Measurements from ENCODE around the gene NRAP. TPM values are rescaled to one million over a fixed set of nuclear protein-coding genes. Genes with fewer than 3 reads are reported as not detected.

The NRAP gene
- polyA plus RNA-seq, 1 donor (not counting 4 experiments of a cell fraction or from before 2014, with no cell fraction given) = not detected

DNA sequence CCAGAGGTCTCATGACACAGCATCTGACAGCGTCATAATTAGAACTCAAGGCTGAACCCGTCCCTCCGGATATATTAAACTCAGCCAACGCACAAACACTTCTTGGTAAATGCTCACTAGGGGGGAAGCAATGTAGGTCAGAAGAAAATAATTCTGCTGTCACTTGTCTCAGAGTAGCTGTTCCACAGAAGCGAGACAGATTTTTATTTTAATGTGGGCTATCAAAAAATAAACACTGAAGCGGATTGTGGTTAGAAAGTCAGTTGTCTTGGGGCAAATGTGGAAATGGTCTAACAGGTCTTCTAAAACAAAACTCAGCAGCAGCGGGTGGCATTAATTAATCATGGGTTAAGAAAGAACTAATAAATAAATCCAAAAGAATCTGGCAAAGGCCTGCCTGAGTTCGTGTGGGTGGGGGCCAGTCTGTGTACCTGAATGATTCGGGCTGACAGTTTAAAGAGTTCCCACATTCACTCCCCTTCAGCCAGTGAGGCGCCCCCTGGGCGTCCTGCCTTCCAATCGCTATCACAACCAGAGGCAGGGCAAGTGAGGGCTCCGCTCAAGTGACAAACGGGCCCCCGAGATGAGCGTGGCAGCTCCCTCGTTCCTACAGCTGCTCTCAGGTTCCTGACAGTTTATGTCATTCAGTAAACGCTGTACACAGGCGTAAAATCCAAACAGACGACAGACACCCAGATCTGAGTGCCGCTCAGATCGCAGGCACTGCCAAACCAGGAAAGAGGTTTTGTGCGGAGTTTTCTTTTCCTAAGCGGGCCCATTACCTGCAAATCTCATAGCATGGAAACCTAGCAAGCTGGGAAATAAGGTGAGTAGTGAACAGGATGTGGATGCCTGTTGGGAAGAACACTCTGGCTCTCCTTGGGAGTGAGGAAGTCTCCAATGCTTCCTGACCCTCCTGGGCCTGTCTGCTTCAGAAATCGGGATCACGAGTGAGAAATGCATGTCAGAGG, 52.9 kb downstream of the NRAP start:
- Histone ChIP-seq H3K4me2 (ENCODE audit: control insufficient read depth, extremely low read depth, insufficient read depth, low read depth, low read length) (peak overlapping the region; percentile 23), H3K9me1 (ENCODE audit: control insufficient read depth, extremely low read depth, insufficient read depth, low read length) (no peaks in the 10 kb centered on the region), H3K27me3 (ENCODE audit: control insufficient read depth, extremely low read depth, insufficient read depth, low read length) (no peaks in the 10 kb centered on the region), H3K36me3 (ENCODE audit: control insufficient read depth in 2 of 2, extremely low read depth in 1 of 2, insufficient read depth in 2 of 2, low read length in 2 of 2) (no peaks in the 10 kb centered on the region), H3K9me3 (ENCODE audit: control insufficient read depth, low read depth, low read length) (no peaks in the 10 kb centered on the region), H2AFZ (ENCODE audit: control insufficient read depth, low read length) (peak overlapping the region; percentile 24), H3K4me1 (ENCODE audit: control insufficient read depth, extremely low read depth, insufficient read depth, low read length) (no peaks in the 10 kb centered on the region), H3K27ac (ENCODE audit: control insufficient read depth, insufficient read depth, low read length) (no peak overlapping the region), H3K79me2 (ENCODE audit: control insufficient read depth, insufficient read depth, low read length) (no peaks in the 10 kb centered on the region), H3K4me3 (ENCODE audit: control insufficient read depth in 2 of 3, extremely low read depth in 1 of 3, insufficient read depth in 2 of 3, low read depth in 1 of 3, low read length in 3 of 3) (no peak overlapping the region), H4K20me1 (ENCODE audit: control insufficient read depth, extremely low read depth, insufficient read depth, low read length) (no peaks in the 10 kb centered on the region), H3K9ac (ENCODE audit: control insufficient read depth, extremely low read depth, insufficient read depth, low read length) (no peak overlapping the region)
- no peak for DNase-seq (ENCODE audit: low read depth, low spot score)
- FAIRE-seq = no peak
- TF ChIP-seq, protein P1, sequence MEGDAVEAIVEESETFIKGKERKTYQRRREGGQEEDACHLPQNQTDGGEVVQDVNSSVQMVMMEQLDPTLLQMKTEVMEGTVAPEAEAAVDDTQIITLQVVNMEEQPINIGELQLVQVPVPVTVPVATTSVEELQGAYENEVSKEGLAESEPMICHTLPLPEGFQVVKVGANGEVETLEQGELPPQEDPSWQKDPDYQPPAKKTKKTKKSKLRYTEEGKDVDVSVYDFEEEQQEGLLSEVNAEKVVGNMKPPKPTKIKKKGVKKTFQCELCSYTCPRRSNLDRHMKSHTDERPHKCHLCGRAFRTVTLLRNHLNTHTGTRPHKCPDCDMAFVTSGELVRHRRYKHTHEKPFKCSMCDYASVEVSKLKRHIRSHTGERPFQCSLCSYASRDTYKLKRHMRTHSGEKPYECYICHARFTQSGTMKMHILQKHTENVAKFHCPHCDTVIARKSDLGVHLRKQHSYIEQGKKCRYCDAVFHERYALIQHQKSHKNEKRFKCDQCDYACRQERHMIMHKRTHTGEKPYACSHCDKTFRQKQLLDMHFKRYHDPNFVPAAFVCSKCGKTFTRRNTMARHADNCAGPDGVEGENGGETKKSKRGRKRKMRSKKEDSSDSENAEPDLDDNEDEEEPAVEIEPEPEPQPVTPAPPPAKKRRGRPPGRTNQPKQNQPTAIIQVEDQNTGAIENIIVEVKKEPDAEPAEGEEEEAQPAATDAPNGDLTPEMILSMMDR (optimal IDR thresholded peaks at IDR 0.05 in 1 of 3, IDR thresholded peaks at IDR 0.05 in 1 of 3, conservative IDR thresholded peaks at IDR 0.05 in 1 of 3; ENCODE audit: extremely low read depth in 1 of 3, insufficient read depth in 2 of 3, low read length in 3 of 3) = no peak
- no peak for TF ChIP-seq EZH2 (IDR thresholded peaks at IDR 0.05; ENCODE audit: low read length)
- dilution Hi-C loops (cut with MboI; ENCODE audit: extremely low pct_ligation_motif_present, low sequenced_read_pairs) = no loop called here

DNA sequence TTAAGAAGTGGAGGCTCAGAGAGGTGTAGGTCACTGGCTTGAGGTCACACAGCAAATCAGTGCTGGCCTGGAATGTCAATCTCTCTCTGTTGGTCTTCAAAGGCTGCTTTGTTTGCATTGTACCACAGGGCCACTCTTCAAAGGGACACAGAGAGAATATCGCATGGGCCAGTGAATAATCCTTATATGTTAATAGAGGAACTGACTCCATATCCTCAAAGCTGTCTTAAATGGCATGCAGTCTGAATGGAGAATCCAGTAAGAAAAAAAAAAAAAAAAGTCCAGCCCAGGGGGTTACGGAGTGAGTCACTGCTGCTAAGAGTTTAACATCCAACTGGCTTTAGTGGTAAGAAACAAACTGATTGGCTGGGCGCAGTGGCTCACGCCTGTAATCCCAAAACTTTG, 54.1 kb downstream of the NRAP start:
- Histone ChIP-seq H4K20me1 (ENCODE audit: control insufficient read depth, extremely low read depth, insufficient read depth, low read length) (no peaks in the 10 kb centered on the region), H3K9ac (ENCODE audit: control insufficient read depth, extremely low read depth, insufficient read depth, low read length) (no peak overlapping the region), H3K9me1 (ENCODE audit: control insufficient read depth, extremely low read depth, insufficient read depth, low read length) (no peaks in the 10 kb centered on the region), H3K36me3 (ENCODE audit: control insufficient read depth in 2 of 2, extremely low read depth in 1 of 2, insufficient read depth in 2 of 2, low read length in 2 of 2) (no peaks in the 10 kb centered on the region), H3K4me3 (ENCODE audit: control insufficient read depth in 2 of 3, extremely low read depth in 1 of 3, insufficient read depth in 2 of 3, low read depth in 1 of 3, low read length in 3 of 3) (no peak overlapping the region), H3K27me3 (ENCODE audit: control insufficient read depth, extremely low read depth, insufficient read depth, low read length) (no peaks in the 10 kb centered on the region), H3K27ac (ENCODE audit: control insufficient read depth, insufficient read depth, low read length) (no peak overlapping the region), H3K4me2 (ENCODE audit: control insufficient read depth, extremely low read depth, insufficient read depth, low read depth, low read length) (no peak overlapping the region), H3K4me1 (ENCODE audit: control insufficient read depth, extremely low read depth, insufficient read depth, low read length) (no peaks in the 10 kb centered on the region), H3K9me3 (ENCODE audit: control insufficient read depth, low read depth, low read length) (no peaks in the 10 kb centered on the region), H2AFZ (ENCODE audit: control insufficient read depth, low read length) (no peak overlapping the region), H3K79me2 (ENCODE audit: control insufficient read depth, insufficient read depth, low read length) (no peaks in the 10 kb centered on the region)
- FAIRE-seq (no peak), DNase-seq (ENCODE audit: low read depth, low spot score) (no peak)
- dilution Hi-C loops (cut with MboI; ENCODE audit: extremely low pct_ligation_motif_present, low sequenced_read_pairs) = no loop called here
- TF ChIP-seq EZH2 (IDR thresholded peaks at IDR 0.05; ENCODE audit: low read length) = no peak
- TF ChIP-seq, protein P1 (optimal IDR thresholded peaks at IDR 0.05 in 1 of 3, IDR thresholded peaks at IDR 0.05 in 1 of 3, conservative IDR thresholded peaks at IDR 0.05 in 1 of 3; ENCODE audit: extremely low read depth in 1 of 3, insufficient read depth in 2 of 3, low read length in 3 of 3) = no peak
